HG03521 (cell line): ENCODE results near the gene TOM1.

ENCODE experiments used
- ATAC-seq: cut with Tn5 transposase; IDR thresholded peaks from one replicate; pipeline ENCODE4 v1.9.1; 2021; ENCODE audit warnings: mild to moderate bottlenecking, moderate library complexity; ENCODE audit not compliant: unreplicated experiment

TOM1 gene

GRCh38 chr22:35306350-35306967 lies 6.8 kb downstream of the TOM1 start:
- no peak for ATAC-seq

- no peak for ATAC-seq
Observed at GRCh38 chr22:35307372-35307771, 7.7 kb downstream of the TOM1 start.

GRCh38 chr22:35307892-35308291 lies 8.2 kb downstream of the TOM1 start:
- no peak for ATAC-seq

GRCh38 chr22:35308480-35309021 lies 8.9 kb downstream of the TOM1 start:
- no peak for ATAC-seq

- no peak for ATAC-seq
Observed at GRCh38 chr22:35310556-35311550, 11.2 kb downstream of the TOM1 start.

- ATAC-seq, result no peak
Observed at GRCh38 chr22:35311551-35311999, 11.9 kb downstream of the TOM1 start.

- ATAC-seq, result no peak
Observed at GRCh38 chr22:35312198-35313059, 12.7 kb downstream of the TOM1 start.

GRCh38 chr22:35313311-35314121 lies 13.8 kb downstream of the TOM1 start:
- ATAC-seq, result no peak

GRCh38 chr22:35314161-35314942 lies 14.7 kb downstream of the TOM1 start:
- no peak for ATAC-seq

GRCh38 chr22:35315141-35315854 lies 15.6 kb downstream of the TOM1 start:
- no peak for ATAC-seq

GRCh38 chr22:35315855-35316745 lies 16.4 kb downstream of the TOM1 start:
- no peak for ATAC-seq

GRCh38 chr22:35316751-35317150 lies 17.1 kb downstream of the TOM1 start:
- ATAC-seq, result no peak

- ATAC-seq, result no peak
Observed at GRCh38 chr22:35317680-35318290, 18.1 kb downstream of the TOM1 start.

- no peak for ATAC-seq
Observed at GRCh38 chr22:35318346-35319215, 18.9 kb downstream of the TOM1 start.

GRCh38 chr22:35319244-35319985 lies 19.7 kb downstream of the TOM1 start:
- no peak for ATAC-seq
